Loucy (cell line): Measurements from ENCODE around the gene PSMD1.

Experiments
- H2AFZ ChIP-seq: fragments of 200-600 bp; sonication (generic); 2 replicates; pipeline ENCODE4 v1.6.0; 2016; ENCODE audit warnings: antibody characterized with exemption, mild to moderate bottlenecking, low read length, moderate library complexity
- H3F3A ChIP-seq: fragments of 200-600 bp; 2 replicates; pipeline ENCODE4 v1.6.0; 2016; ENCODE audit warnings: antibody characterized with exemption, low read depth, mild to moderate bottlenecking
- H3K27me3 ChIP-seq: fragments of 200-600 bp; sonication (generic); 2 replicates; pipeline ENCODE4 v1.6.1; 2014; ENCODE audit warnings: low read length, mild to moderate bottlenecking; ENCODE audit not compliant: insufficient read depth, poor library complexity, severe bottlenecking
- H3K36me3 ChIP-seq: fragments of 200-600 bp; sonication (generic); 2 replicates; pipeline ENCODE4 v1.6.1; 2016; ENCODE audit warnings: low read length; ENCODE audit not compliant: insufficient read depth
- H3K4me1 ChIP-seq: fragments of 200-600 bp; sonication (generic); 2 replicates; pipeline ENCODE4 v1.5.1; 2014; ENCODE audit warnings: low read length, mild to moderate bottlenecking; ENCODE audit not compliant: insufficient read depth, poor library complexity, severe bottlenecking
- H3K4me2 ChIP-seq: fragments of 200-600 bp; sonication (generic); 2 replicates; pipeline ENCODE4 v1.6.0; 2014; ENCODE audit warnings: antibody characterized with exemption, low read length, low read depth, mild to moderate bottlenecking; ENCODE audit not compliant: poor library complexity, severe bottlenecking
- H3K4me3 ChIP-seq: fragments of 200-600 bp; sonication (generic); 2 replicates; pipeline ENCODE4 v1.5.1; 2014; ENCODE audit warnings: low read length, mild to moderate bottlenecking, mixed read lengths; ENCODE audit not compliant: poor library complexity, severe bottlenecking
- H3K79me2 ChIP-seq: fragments of 200-600 bp; sonication (generic); 2 replicates; pipeline ENCODE4 v1.6.1; 2014; ENCODE audit warnings: low read length; ENCODE audit not compliant: insufficient read depth
- H3K9ac ChIP-seq: fragments of 200-600 bp; sonication (generic); 2 replicates; pipeline ENCODE4 v1.6.0; 2014; ENCODE audit warnings: mild to moderate bottlenecking, low read depth, low read length, moderate library complexity; ENCODE audit not compliant: poor library complexity, severe bottlenecking
- H3K9me2 ChIP-seq: fragments of 200-600 bp; sonication (generic); replicated peaks from 2 replicates; pipeline ENCODE4 v1.6.1; 2016; ENCODE audit warnings: low read depth, low read length, mixed read lengths
- H3K9me3 ChIP-seq: fragments of 200-600 bp; sonication (generic); 2 replicates; pipeline ENCODE4 v1.6.1; 2014; ENCODE audit warnings: mild to moderate bottlenecking, antibody characterized with exemption, low read length, low read depth; ENCODE audit not compliant: insufficient read depth
- H4K20me1 ChIP-seq: fragments of 200-600 bp; sonication (generic); 2 replicates; pipeline ENCODE4 v1.6.0; 2014; ENCODE audit warnings: antibody characterized with exemption, low read length, mild to moderate bottlenecking; ENCODE audit not compliant: insufficient read depth, poor library complexity, severe bottlenecking
- EZH2phosphoT487 ChIP-seq: fragments of 200-600 bp; IDR thresholded peaks from 2 replicates; pipeline ENCODE4 v1.6.1; 2018; ENCODE audit warnings: antibody characterized with exemption, mild to moderate bottlenecking, moderate library complexity, borderline replicate concordance
- TF ChIP-seq, protein P1 (sequence below): fragments of 200-600 bp; sonication (generic); conservative IDR thresholded peaks from 2 replicates; pipeline ENCODE4 v1.5.1; 2014; ENCODE audit warnings: mild to moderate bottlenecking, antibody characterized with exemption, low read length

PSMD1 gene

DNA sequence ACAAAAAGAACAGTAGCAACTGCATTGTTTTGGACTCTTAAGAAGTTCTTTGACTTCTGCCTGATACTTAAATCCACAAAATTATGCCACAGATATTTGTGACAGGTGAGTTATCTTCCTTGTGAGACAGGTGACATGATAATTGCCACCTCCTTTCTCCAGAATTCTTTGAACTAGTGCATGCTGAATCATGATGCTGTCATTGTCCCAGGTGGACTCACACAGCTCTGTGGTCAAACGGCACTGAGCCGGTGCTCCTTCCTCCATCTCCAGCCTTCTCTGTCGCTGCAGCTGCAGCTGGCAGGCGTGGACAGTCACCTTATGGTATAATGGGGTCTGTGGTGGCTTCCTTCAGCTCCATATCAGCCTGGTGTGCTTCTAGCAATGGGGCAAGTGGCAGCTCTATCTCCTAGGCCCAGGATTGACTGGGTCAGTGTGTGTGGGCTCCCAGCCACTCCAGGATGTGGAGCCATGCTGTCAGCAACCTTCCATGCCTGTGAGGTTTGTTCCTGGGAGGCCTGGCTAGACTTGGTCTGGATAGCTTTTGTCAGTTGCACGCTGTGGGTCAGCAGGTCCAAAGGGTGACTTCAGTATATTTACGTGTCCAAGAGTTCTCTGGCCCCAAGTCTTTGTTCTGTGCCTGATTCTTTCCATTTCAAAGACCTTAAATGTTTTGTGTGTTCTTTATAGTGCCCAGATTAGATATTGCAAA lies 157.4 kb downstream of the PSMD1 start:
- H4K20me1 ChIP-seq, result no peaks in the 10 kb centered on the region
- H3K27me3 ChIP-seq, result no peaks in the 10 kb centered on the region
- H3K4me1 ChIP-seq, result no peaks in the 10 kb centered on the region
- H3K4me3 ChIP-seq, result no peak overlapping the region
- no peaks in the 10 kb centered on the region for H3K36me3 ChIP-seq
- no peak overlapping the region for H3K4me2 ChIP-seq
- H2AFZ ChIP-seq, result no peak overlapping the region
- H3K9me2 ChIP-seq, result no peaks in the 10 kb centered on the region
- no peaks in the 10 kb centered on the region for H3K79me2 ChIP-seq
- H3K9me3 ChIP-seq, result no peaks in the 10 kb centered on the region
- TF ChIP-seq, protein P1, sequence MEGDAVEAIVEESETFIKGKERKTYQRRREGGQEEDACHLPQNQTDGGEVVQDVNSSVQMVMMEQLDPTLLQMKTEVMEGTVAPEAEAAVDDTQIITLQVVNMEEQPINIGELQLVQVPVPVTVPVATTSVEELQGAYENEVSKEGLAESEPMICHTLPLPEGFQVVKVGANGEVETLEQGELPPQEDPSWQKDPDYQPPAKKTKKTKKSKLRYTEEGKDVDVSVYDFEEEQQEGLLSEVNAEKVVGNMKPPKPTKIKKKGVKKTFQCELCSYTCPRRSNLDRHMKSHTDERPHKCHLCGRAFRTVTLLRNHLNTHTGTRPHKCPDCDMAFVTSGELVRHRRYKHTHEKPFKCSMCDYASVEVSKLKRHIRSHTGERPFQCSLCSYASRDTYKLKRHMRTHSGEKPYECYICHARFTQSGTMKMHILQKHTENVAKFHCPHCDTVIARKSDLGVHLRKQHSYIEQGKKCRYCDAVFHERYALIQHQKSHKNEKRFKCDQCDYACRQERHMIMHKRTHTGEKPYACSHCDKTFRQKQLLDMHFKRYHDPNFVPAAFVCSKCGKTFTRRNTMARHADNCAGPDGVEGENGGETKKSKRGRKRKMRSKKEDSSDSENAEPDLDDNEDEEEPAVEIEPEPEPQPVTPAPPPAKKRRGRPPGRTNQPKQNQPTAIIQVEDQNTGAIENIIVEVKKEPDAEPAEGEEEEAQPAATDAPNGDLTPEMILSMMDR, result no peak
- no peak for TF ChIP-seq EZH2phosphoT487
- H3K9ac ChIP-seq, result no peak overlapping the region
- no peaks in the 10 kb centered on the region for H3F3A ChIP-seq

DNA sequence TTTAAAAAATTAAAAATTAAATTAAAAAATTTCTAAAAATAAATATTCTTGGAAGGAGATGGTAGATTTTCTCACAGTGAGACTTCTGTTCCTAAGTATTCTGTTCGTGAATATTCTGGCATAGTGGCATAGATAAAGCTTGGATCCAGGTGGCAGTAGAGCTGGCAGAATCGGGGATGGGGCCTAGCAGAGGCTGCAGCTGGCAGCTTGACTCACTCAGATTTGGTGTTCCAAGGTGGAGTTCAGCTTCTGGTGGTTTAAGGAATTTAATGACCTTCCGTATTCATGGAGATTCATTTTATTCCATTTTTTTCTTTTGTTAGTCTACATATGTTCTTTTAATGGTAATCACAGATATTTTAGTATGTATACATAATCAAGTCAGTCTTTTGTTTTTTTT lies 161.7 kb downstream of the PSMD1 start:
- Histone ChIP-seq H3F3A (no peaks in the 10 kb centered on the region), H2AFZ (no peak overlapping the region), H3K9me3 (no peaks in the 10 kb centered on the region), H3K36me3 (no peaks in the 10 kb centered on the region), H3K27me3 (no peaks in the 10 kb centered on the region), H3K4me1 (no peaks in the 10 kb centered on the region), H3K4me3 (no peak overlapping the region), H3K9ac (no peak overlapping the region), H3K9me2 (no peaks in the 10 kb centered on the region), H4K20me1 (no peaks in the 10 kb centered on the region), H3K79me2 (no peaks in the 10 kb centered on the region), H3K4me2 (no peak overlapping the region)
- TF ChIP-seq, protein P1, result no peak
- TF ChIP-seq EZH2phosphoT487, result no peak

DNA sequence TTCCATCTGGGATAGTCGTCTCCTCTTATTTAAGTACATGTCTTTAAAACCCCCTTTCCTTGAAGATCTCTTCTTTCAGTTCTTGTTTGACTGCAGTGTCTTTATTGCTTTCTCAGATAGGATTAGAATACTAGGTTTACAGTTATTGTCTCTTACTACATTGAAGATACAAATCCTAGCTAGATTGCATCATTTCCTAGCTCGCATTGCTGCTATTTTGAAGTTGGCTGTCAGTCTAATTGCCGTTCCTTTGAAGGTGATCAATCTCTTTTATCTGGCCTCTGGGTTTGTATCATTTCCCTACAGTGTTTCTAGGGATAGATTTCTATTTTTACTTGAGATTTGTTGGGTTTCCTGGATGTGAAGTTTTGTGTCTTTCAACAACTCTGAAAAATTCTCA lies 162.6 kb downstream of the PSMD1 start:
- Histone ChIP-seq H3F3A (no peaks in the 10 kb centered on the region), H3K4me1 (no peaks in the 10 kb centered on the region), H3K9ac (no peak overlapping the region), H3K27me3 (no peaks in the 10 kb centered on the region), H4K20me1 (no peaks in the 10 kb centered on the region), H3K9me2 (no peaks in the 10 kb centered on the region), H2AFZ (no peak overlapping the region), H3K4me2 (no peak overlapping the region), H3K9me3 (no peaks in the 10 kb centered on the region), H3K36me3 (no peaks in the 10 kb centered on the region), H3K79me2 (no peaks in the 10 kb centered on the region), H3K4me3 (no peak overlapping the region)
- no peak for TF ChIP-seq EZH2phosphoT487
- TF ChIP-seq, protein P1, result no peak
